ENCODE measurements around the gene STARD5.
A peak's percentile ranks its signal among the peaks of the same experiment; 100 is the strongest.
"Not testable (repeated sequence)": the region's sequence is repeated elsewhere in the genome, so short reads cannot be mapped to it uniquely, and the experiment has no call there.

STARD5 gene

DNA sequence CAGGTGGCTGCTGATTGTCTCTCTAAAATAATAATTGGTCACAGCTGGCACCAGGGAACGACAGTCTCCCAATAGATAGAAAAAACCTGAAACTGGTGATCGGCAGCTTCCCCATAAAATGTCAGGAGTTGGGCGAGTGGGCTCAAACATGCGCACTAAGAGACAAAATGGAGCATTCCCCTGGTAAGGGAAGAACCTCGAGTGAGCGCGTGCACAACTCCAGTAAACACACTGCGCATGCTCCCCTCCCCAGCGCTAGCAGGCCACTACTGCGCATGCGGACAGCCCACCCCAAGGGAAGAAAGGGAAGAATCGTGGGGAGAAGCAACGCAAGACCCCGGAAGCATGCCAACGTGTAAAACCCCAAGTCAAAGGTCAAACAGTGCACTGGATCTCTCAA is 7.7 kb upstream of the STARD5 start:
- TF ChIP-seq, protein P1, sequence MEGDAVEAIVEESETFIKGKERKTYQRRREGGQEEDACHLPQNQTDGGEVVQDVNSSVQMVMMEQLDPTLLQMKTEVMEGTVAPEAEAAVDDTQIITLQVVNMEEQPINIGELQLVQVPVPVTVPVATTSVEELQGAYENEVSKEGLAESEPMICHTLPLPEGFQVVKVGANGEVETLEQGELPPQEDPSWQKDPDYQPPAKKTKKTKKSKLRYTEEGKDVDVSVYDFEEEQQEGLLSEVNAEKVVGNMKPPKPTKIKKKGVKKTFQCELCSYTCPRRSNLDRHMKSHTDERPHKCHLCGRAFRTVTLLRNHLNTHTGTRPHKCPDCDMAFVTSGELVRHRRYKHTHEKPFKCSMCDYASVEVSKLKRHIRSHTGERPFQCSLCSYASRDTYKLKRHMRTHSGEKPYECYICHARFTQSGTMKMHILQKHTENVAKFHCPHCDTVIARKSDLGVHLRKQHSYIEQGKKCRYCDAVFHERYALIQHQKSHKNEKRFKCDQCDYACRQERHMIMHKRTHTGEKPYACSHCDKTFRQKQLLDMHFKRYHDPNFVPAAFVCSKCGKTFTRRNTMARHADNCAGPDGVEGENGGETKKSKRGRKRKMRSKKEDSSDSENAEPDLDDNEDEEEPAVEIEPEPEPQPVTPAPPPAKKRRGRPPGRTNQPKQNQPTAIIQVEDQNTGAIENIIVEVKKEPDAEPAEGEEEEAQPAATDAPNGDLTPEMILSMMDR (IDR thresholded peaks at IDR 0.05; ENCODE audit: control insufficient read depth, extremely low read depth, insufficient read depth) = no peak
- H3K4me3 ChIP-seq (ENCODE audit: low read depth, low read length) = no peak overlapping the region
- DNase-seq (ENCODE audit: low read depth) = no peak

DNA sequence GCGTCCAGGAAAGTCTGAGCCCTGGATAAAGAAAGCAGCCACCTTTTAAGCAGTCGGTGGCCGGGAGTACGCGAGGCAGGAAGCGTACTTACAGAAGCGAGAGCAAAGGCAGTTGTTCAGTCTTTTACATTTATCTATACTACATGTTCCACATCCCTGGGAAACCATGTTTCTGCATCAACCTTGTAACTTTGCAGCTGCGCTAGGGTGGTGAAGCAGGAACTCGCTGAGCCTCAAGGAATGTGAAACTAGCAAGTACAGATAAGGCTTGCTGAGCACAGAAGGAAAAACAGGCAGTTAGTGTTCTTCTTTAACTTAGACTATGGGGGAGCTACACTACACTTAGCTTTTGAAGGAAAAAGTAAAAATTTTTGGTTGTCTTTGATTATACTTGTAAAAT is 7.2 kb upstream of the STARD5 start:
- H3K4me3 ChIP-seq (ENCODE audit: low read depth, low read length); DNase-seq (ENCODE audit: low read depth): not testable (repeated sequence)

DNA sequence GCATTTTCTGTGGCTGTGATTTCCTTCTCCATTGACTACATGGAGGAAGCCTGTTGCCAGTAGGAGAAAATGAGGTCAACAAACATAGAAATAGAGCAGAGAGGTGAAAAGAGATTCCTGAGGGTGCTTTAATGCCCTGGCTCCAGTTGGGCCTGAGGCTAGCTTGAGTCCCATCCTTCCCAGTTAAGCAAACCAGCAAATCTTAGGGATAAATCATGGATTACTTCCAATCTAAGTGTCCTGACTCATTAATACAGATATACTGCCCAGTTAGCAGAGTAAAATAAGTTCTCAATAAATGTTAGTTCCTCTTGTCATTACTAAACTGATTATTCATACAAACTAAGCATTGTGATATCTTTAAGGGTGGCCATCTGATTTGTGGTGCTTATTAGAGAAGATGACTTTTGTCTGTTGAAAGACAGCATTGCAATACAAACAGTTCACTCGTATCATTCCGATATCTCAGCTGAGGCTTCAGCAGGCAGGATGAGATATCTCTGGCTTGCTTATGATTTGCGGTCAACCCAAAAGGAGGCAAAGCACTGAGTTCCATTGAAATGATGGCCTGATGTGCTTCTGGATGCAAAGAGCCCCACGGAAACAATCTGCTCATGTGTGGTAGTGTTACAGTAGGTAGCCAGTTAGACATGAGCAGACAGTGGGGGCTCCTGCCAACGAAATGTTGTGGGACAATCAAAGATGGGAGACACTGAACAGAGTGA is 6.6 kb upstream of the STARD5 start:
- H3K4me3 ChIP-seq (ENCODE audit: low read depth, low read length) = no peak overlapping the region
- DNase-seq (ENCODE audit: low read depth) = no peak
- TF ChIP-seq, protein P1 (IDR thresholded peaks at IDR 0.05; ENCODE audit: control insufficient read depth, extremely low read depth, insufficient read depth) = no peak

DNA sequence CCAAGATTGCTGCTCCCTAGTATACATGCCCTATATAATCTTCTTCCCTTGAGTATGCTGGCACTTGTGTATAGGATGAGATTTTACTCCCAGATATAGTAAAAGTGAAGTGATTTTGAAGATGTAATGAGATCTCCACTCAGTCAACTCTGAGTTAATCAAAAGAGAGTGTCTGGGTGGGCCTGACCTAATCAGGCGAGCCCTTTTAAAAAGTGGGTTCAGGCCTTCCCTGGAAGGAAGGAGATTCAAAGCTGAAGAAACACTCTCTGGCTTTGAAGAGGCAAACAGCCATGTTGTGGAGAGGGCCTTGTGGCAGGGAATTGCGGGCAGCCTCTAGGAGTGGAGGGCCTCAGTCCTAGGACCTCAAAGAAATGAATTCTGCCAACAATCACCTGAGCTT is 5.5 kb upstream of the STARD5 start:
- no peak for DNase-seq (ENCODE audit: low read depth)
- TF ChIP-seq, protein P1 (IDR thresholded peaks at IDR 0.05; ENCODE audit: control insufficient read depth, extremely low read depth, insufficient read depth) = no peak
- H3K4me3 ChIP-seq (ENCODE audit: low read depth, low read length) = no peak overlapping the region

DNA sequence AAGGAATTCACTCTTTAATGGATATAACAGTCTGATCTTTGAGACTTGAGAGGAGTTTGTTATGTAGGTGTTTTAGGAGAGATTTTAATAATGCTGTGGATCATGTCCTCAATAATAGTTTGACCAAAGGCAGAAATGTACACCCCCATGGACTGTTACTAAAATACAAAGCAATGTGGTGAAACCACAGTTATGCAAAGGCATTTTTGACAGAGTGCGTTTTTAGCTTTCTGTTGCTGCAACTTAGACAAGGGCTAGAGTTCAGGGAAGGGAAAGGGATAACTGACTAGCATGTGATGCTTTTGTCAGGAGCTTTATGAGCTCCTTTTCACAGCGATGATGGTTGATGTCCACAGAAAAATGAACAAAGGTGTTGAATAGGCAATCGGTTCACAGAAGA is 3.6 kb upstream of the STARD5 start:
- no peak overlapping the region for H3K4me3 ChIP-seq (ENCODE audit: low read depth, low read length)
- no peak for DNase-seq (ENCODE audit: low read depth)
- TF ChIP-seq, protein P1 (IDR thresholded peaks at IDR 0.05; ENCODE audit: control insufficient read depth, extremely low read depth, insufficient read depth) = no peak

DNA sequence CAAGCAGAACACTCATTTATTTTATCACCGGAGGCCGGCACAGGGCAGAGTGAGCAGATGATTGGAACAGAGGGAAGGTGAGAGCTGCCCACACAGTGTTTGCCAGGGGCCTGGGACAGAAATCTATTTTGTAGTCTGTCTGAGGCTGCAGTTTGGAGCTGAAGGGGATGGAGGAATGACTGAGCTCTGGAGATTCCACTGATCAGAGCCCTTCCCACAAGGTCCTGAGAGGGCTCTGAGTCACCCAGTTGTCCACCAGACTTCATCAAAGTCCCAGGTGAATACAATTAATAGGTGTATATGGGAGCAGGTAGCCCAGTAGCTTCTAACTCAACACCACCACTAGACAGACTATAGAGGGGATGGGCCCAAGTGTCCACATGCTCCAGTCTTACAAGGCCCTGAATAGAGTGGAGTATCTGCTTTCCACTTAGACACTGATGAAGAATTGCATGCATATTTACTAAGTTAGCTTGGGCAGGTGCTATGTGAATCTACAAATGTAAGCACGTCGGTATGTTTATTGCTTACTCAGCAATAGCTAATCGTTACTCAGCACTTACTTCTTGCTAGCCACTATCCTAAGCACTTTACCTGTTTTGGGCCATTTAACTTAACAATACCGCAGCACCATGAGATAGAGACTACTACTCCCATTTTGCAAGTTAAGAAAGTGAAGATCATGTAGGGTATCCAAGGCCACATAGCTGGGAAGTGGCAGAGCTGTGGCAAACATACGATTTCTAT is 2.7 kb upstream of the STARD5 start:
- TF ChIP-seq, protein P1 (IDR thresholded peaks at IDR 0.05; ENCODE audit: control insufficient read depth, extremely low read depth, insufficient read depth) = no peak
- no peak overlapping the region for H3K4me3 ChIP-seq (ENCODE audit: low read depth, low read length)
- no peak for DNase-seq (ENCODE audit: low read depth)

DNA sequence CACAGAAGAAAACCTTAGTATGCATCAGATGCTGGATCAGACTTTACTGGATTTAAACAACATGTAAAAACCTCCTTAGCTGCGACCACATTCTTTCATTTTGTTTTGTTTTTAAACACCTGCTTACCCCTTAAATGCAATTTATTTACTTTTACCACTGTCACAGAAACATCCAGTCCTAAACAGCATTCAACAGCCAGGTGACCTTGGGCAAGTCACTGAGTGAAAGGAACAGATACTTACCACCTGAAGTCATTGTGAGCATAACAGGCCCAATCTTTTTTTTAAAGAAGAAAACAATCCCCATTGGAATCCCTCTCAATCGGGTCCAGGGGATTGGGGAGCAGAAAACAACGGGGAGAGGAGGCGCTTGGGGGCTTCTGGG is 390 bp downstream of the STARD5 start:
- DNase-seq (ENCODE audit: low read depth) = no peak
- TF ChIP-seq, protein P1 (IDR thresholded peaks at IDR 0.05; ENCODE audit: control insufficient read depth, extremely low read depth, insufficient read depth) = no peak
- H3K4me3 ChIP-seq (ENCODE audit: low read depth, low read length) = peak overlapping the region; percentile 89
